AG08395 (cell line): Measurements from ENCODE around the gene LMTK2.

Experiments used
- DNase-seq: peaks from one replicate; pipeline ENCODE4 v3.0.0; 2012; ENCODE audit warnings: mixed read lengths, low spot score

LMTK2 gene

GRCh38 chr7:98106647-98107312 lies at the start of gene LMTK2:
Gene LMTK2 (plus strand): TSS chr7:98106862. CDS start chr7:98107178, 316 bp downstream.
- DNase-seq = peak; percentile 99

DNA sequence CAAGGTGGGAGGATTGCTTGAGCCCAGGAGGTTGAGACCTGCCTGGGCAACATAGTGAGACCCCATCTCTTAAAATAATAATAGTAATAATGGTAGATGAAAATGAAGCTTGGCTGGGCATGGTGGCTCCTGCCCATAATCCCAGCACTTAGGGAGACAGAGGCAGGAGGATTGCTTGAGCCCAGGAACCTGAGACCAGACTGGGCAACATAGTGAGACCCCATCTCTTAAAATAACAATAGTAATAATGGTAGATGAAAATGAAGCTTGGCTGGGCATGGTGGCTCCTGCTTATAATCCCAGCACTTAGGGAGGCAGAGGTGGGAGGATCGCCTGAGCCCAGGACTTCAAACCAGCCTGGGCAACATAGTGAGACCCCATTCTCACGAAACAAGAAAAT lies 49.5 kb upstream of the LMTK2 start:
- no peak for DNase-seq

GRCh38 chr7:98058186-98058585 lies 48.5 kb upstream of the LMTK2 start:
- no peak for DNase-seq

GRCh38 chr7:98064233-98064632 lies 42.4 kb upstream of the LMTK2 start:
- DNase-seq = no peak

DNA sequence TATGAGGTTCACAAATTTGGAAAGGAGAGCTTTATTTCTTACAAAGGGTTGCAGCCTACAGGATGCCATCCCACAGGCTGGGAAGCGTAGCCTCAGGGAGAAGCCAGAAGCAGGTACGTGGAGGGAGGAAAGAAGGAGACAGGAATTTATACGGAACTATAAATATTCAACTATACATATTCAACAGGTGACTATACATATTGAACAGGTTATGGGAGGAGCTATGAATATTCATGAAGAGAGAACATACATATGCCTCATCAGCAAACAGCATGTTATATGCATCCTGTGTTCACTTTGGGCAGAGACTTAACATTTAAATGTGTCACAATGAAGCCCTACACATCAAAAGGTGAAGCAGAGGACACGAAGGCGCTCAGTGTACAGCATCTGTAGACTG lies 40.5 kb upstream of the LMTK2 start:
- no peak for DNase-seq

DNA sequence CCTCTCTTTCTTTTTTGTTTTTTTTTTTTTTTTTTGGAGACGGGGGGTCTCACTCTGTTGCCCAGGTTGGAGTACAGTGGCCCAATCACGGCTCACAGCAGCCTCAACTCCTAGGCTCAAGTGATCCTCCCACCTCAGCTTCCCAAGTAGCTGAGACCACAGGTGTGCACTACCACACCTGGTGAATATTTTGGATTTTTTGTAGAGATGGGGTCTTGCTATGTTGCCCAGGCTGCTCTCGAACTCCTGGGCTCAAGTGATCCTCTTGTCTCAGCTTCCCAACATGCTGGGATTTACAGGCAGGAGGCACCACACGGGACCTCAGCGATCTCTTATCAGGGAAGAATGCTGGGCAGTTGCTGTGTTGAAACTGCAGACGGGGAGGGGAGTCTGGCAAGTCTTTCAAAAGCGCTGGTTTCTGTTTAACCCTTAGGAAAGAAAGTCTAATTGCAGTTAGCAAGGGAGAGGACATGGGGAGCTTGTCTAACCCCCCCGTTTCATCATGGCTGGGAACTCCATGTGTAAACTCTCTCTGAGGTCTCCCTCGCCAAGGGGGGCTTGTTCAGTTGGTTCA lies 39.6 kb upstream of the LMTK2 start:
- no peak for DNase-seq

GRCh38 chr7:98073047-98073446 lies 33.6 kb upstream of the LMTK2 start:
- no peak for DNase-seq

DNA sequence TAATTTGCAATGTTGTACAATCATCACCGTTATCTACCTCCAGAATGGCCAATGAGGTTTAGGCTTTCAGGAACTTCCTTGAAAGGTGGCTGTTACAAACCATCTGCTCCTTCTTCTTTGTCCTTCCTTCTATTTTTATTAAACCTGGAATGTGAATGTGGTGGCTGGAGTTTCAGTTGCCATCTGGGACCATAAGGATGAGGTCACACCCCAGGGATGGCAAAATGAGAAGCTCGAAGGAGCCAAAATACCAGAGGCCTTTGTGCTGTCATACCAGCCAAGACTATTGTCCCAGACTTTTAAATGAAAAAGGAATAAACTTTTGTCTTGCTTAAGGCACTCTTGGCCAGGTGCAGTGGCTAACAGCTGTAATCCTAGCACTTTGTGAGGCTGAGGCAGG lies 30.9 kb upstream of the LMTK2 start:
- no peak for DNase-seq

- no peak for DNase-seq
These were observed 28.9 kb upstream of the LMTK2 start for GRCh38 chr7:98077762-98078161.

GRCh38 chr7:98078197-98078870 lies 28.3 kb upstream of the LMTK2 start:
- no peak for DNase-seq

- no peak for DNase-seq
These were observed 26.6 kb upstream of the LMTK2 start for GRCh38 chr7:98079891-98080648.

GRCh38 chr7:98081319-98081718 lies 25.3 kb upstream of the LMTK2 start:
- DNase-seq = no peak

DNA sequence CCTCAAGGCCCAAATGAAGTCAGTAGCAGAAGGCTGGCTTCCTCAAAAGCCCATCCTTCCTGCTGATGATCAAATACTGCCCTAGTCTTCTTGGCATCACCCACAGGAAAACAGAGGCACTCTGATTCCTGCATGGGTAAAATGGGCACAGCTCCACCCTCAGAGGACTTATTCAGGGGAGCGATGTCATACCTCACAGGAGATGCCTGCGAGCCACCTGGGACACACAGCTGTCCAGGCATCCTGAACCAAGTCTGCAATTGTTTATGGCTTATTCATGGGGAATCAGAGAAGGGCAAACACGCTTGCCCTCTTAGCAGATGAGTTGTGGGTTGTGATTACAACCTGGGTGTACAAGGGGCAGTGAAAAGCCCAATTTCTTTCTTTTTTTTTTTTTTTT lies 22.0 kb upstream of the LMTK2 start:
- DNase-seq = no peak

DNA sequence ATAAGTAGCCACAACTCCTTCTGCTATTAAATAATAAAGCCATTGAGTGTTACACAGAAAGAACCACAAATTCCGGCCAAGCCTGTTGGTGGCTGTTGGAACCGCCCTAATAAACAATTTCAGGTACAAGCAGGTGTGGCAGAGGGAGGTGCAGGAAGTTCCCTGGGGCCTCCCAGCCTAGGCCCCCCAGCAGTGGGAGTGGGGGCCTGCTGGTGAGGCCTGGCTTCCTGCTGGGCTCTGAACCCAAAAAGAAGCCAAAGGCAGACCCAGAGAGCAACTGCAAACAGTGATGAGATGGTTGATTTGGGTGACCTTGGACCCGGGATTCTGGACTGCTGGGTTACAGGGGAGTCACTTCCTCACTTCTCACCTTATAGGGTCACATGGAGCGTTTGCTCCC lies 21.0 kb upstream of the LMTK2 start:
- no peak for DNase-seq

DNA sequence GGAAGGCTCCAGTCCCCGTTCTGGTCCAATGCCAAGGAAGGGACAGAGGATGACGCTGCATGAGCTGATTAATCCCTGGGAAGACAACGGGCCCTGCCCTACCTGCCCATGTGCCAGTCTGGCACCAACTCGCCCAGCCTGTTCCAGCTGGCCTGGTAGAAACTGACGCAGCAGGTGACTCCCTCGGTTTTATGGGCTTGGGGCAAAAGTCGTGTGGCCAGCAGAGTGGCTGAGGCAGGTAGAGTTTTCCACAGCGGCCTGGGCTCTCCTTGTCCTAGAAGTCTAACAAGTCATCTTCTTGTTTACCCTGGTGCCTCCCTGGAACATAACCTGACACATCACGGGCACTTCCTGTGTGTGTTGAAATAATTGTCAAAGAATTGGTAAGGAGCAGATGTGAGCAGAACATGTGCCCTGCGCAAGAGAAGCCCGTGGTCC lies 20.4 kb upstream of the LMTK2 start:
- DNase-seq = no peak

DNA sequence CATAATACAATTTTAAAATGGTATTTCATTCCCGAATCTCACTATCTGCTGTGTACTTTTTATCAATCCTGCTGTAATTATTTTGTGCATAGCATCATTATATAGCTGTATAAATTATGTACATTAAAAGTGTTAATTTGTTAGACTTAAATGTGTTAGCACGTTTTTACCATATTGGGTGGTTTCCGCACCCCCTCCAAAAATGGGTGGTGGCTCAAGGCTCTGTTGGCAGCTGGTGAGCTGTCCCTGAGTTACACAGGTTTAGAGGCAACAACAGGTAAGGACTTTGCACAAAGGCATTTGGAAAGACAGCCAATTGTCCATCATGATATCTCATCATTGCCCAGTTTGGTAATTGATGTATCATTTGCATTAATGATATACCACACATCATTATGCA lies 18.6 kb upstream of the LMTK2 start:
- no peak for DNase-seq

DNA sequence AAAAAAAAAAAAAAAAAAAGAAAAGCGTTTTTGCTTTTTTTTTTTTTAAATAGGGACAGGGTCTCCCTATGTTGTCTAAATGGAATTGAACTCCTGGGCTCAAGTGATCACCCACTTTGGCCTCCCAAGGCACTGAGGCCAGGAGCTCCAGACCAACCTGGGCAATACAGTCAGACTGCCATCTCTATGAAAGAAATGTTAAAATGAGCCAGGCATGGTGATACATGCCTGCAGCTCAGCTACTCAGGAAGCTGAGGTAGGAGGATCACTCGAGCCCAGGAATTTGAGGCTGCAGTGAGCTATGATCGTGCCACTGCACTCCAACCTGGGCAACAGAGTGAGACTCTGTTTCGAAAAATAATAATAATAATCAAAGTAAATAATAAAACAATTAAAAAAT lies 16.5 kb upstream of the LMTK2 start:
- no peak for DNase-seq

- DNase-seq = no peak
These were observed 15.6 kb upstream of the LMTK2 start for GRCh38 chr7:98091061-98091460.

- no peak for DNase-seq
These were observed 15.1 kb upstream of the LMTK2 start for GRCh38 chr7:98091523-98091922.

- no peak for DNase-seq
These were observed 9.5 kb upstream of the LMTK2 start for GRCh38 chr7:98097042-98097645.

GRCh38 chr7:98100088-98100487 lies 6.6 kb upstream of the LMTK2 start:
- DNase-seq = no peak

DNA sequence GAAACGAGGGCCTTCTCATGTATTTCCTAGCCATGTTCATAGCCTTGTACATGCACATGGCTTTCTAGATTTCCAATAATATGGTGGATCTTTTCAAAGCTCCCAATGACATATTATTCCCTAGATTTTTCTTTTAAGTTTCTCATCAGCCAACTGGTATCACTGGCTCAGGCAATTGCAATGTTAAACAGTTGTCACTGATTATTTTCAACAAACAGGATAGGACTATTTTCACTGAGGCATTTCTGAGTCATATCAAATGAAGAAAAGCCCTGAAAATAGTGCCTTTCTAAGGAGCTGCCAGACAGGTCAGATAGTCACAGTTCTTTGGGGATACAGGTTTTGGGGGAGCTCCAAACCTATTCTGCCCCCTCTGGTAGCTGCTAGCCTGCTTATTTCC lies 4.5 kb upstream of the LMTK2 start:
- no peak for DNase-seq
